Stimulated activated CD4-positive, alpha-beta T cell treated with anti-CD3 and anti-CD28 coated beads, Interleukin-2, amount 100 ng/mL, for 24 hours (primary cell): ENCODE measurements around the gene ACTR3.

Experiments used
- DNase-seq, 2 donors: peaks; one replicate each; pipeline ENCODE4 v3.0.0-alpha.2; 2020

Gene ACTR3

DNA sequence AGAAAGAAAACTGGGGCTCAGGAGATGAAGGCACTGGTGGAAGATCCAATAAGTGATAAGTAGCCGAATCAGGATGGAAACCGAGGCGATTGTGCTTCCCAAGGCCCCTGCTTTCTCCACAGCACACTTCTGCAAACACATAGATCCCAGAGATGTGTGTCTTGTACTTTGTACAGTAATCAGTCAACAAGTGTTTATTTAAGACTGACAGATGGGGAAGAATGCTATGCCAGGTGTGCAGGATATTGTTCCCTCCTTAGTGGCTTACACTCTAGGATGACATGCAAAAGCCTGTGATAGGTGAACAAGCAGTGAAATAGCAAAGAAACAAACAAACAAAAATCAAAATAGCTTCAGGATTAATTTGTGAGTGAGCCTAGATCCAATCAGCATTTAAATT lies 116.6 kb downstream of the ACTR3 start:
- no peak for DNase-seq

GRCh38 chr2:114007436-114007835 lies 117.5 kb downstream of the ACTR3 start:
- DNase-seq, result no peak

DNA sequence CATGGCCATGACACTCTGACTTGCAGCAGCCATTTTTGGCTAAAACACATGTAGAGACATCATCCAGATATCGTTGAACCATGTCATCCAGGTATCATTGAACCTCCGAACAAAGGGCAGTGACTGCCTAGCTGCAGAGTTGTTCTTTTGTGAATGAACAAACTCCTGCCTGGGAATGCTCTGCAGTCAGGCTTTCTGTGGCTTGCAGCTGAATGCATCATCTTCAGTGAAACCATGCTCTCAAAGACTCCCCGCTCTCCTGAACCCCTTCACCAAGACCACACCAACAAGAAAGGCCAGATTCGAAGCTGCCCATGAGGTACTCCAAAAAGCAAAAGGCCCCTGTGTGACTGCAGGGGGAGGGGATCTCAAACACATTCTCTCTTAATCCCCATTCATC lies 118.8 kb downstream of the ACTR3 start:
- DNase-seq, result no peak

DNA sequence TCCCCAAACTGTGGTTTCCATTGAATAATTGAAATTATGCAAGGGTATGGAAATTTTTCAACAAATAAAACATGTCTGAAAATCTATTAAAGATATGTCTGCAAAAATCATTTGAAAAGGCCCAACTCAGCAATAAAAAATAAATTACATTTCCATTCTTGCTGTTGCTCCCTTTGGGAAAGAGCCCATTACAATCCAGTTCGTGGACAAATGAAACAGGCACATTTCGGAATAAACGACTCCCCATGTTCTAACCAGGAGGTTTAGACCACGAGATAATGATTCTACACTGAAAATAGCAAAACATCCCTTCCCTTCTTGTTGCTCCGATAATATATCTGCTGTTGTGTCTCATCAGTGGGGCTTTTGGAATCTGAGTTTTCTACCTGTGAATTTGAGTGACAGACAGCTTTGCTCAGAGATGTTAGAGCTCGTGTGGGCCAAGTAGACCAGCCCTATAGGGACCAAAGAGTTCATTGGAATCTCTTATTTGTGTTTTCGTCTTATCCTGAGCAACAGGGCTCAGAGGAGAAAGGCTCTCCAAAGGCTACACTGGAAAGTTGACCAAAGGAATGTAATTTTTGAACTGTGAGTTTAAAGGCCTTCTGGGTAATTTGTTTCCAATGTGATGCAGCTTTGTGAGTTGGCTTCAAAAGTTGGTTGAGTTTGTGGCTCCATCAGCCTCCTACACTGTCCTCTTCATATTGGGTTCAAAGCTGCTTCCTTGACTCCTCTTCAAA lies 119.5 kb downstream of the ACTR3 start:
- DNase-seq, result no peak

GRCh38 chr2:114010001-114010400 lies 120.1 kb downstream of the ACTR3 start:
- no peak for DNase-seq

DNA sequence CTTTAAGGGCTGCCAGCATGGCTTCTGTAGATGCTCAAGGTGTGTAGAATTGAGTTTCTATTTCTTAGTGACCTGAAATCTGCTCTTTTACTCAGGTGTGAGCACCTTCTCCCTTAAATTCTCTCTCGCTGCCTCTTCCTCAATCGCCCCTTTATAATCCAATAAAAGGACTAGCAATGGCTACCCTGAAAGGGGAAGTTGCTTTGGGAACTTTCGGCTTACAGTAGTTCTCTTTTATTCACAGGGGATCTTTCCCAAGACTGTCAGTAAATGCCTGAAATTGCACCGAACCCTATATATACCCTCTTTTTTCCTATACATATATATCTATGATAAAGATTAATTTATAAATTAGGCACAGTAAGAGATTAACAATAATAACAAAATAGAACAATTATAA lies 121.8 kb downstream of the ACTR3 start:
- no peak for DNase-seq
